Measurements from ENCODE around the gene TIMM22.
A peak's percentile ranks its signal among the peaks of the same experiment; 100 is the strongest.
"Not testable (repeated sequence)": the region's sequence is repeated elsewhere in the genome, so short reads cannot be mapped to it uniquely, and the experiment has no call there.

TIMM22 gene

GRCh38 chr17:996554-997344, at the start of gene TIMM22:
TSS of gene TIMM22 (plus strand) at chr17:997129. CDS start at chr17:997143, 14 bp downstream.
- TF ChIP-seq CTCF (conservative IDR thresholded peaks at IDR 0.05; ENCODE audit: low read depth, low read length), result peak; percentile 86

GRCh38 chr17:948284-948852, 48.6 kb upstream of the TIMM22 start:
- DNase-seq (ENCODE audit: low read depth), result no peak
- H3K4me3 ChIP-seq (ENCODE audit: low read length), result no peak overlapping the region
- TF ChIP-seq CTCF (conservative IDR thresholded peaks at IDR 0.05; ENCODE audit: low read depth, low read length), result no peak

More at GRCh38 chr17:996554-997344, at the start of gene TIMM22:
- DNase-seq (ENCODE audit: low read depth), result peak; percentile 89
- peak within 1 kb of the TSS; percentile 83 for H3K4me3 ChIP-seq (ENCODE audit: low read length)

GRCh38 chr17:949623-950303, 47.2 kb upstream of the TIMM22 start:
- no peak for TF ChIP-seq CTCF (conservative IDR thresholded peaks at IDR 0.05; ENCODE audit: low read depth, low read length)
- no peak for DNase-seq (ENCODE audit: low read depth)
- no peak overlapping the region for H3K4me3 ChIP-seq (ENCODE audit: low read length)

- TF ChIP-seq CTCF (conservative IDR thresholded peaks at IDR 0.05; ENCODE audit: low read depth, low read length), result no peak
- peak overlapping the region; percentile 7 for H3K4me3 ChIP-seq (ENCODE audit: low read length)
- peak; percentile 76 for DNase-seq (ENCODE audit: low read depth)
These were observed 45.4 kb upstream of the TIMM22 start for GRCh38 chr17:951325-952132.

GRCh38 chr17:952592-952991, 44.3 kb upstream of the TIMM22 start:
- DNase-seq (ENCODE audit: low read depth); H3K4me3 ChIP-seq (ENCODE audit: low read length): not testable (repeated sequence)

GRCh38 chr17:953767-954166, 43.2 kb upstream of the TIMM22 start:
- no peak for DNase-seq (ENCODE audit: low read depth)
- H3K4me3 ChIP-seq (ENCODE audit: low read length), result no peak overlapping the region
- TF ChIP-seq CTCF (conservative IDR thresholded peaks at IDR 0.05; ENCODE audit: low read depth, low read length), result no peak
